OCI-LY7 (cell line): ENCODE results near the gene RBPMS2. TPM values are rescaled to one million over a fixed set of nuclear protein-coding genes. Genes with fewer than 3 reads are reported as not detected.

Source experiments
- BruUV-seq: library from RNA; stranded (reverse); fragments of 400-500 nt; replicated peaks from 2 replicates; lab custom pipeline; 2021; lab: Mats Ljungman, UMichigan
- CTCF ChIA-PET: fragments of 300-600 bp; sonication (Branson Sonifier 250); formaldehyde crosslinking; loops from one replicate; lab custom pipeline; 2022; ENCODE audit warnings: antibody characterized with exemption; ENCODE audit not compliant: unreplicated experiment; lab: Charles Lee
- POLR2A ChIA-PET: fragments of 300-600 bp; sonication (Branson Sonifier 250); formaldehyde crosslinking; loops from one replicate; lab custom pipeline; 2022; ENCODE audit warnings: antibody characterized with exemption; lab: Charles Lee
- DNase-seq: peaks from one replicate; pipeline ENCODE4 v3.0.0-alpha.2; 2015; ENCODE audit warnings: low spot score
- H2AFZ ChIP-seq: fragments of 200-600 bp; sonication (generic), shearing (Covaris generic); 2 replicates; pipeline ENCODE4 v1.6.1; 2014; ENCODE audit warnings: mild to moderate bottlenecking, antibody characterized with exemption, low read length, moderate library complexity
- H3K27ac ChIP-seq: fragments of 200-600 bp; sonication (generic); 2 replicates; pipeline ENCODE4 v1.5.1; 2014; ENCODE audit warnings: mixed run types, low read depth, mild to moderate bottlenecking, moderate library complexity, low read length, inconsistent platforms; ENCODE audit not compliant: poor library complexity, severe bottlenecking
- H3K36me3 ChIP-seq: fragments of 200-600 bp; sonication (generic); 2 replicates; pipeline ENCODE4 v1.6.1; 2014; ENCODE audit warnings: mild to moderate bottlenecking, antibody characterized with exemption, low read length, moderate library complexity, mixed read lengths; ENCODE audit not compliant: insufficient read depth
- H3K4me1 ChIP-seq: fragments of 200-600 bp; sonication (generic); 2 replicates; pipeline ENCODE4 v1.5.1; 2014; ENCODE audit warnings: mild to moderate bottlenecking, low read length; ENCODE audit not compliant: insufficient read depth, poor library complexity, severe bottlenecking
- H3K4me2 ChIP-seq: fragments of 200-600 bp; sonication (generic); 2 replicates; pipeline ENCODE4 v1.6.1; 2014; ENCODE audit warnings: mild to moderate bottlenecking, low read length
- H3K4me3 ChIP-seq: fragments of 200-600 bp; sonication (generic); 2 replicates; pipeline ENCODE4 v1.5.1; 2014; ENCODE audit warnings: mild to moderate bottlenecking, low read depth, low read length; ENCODE audit not compliant: poor library complexity, severe bottlenecking
- H3K79me2 ChIP-seq: fragments of 200-600 bp; sonication (generic); 2 replicates; pipeline ENCODE4 v1.6.1; 2016; ENCODE audit warnings: low read depth, mild to moderate bottlenecking, low read length, moderate library complexity, mixed read lengths; ENCODE audit not compliant: insufficient read depth
- H3K9me2 ChIP-seq: fragments of 200-600 bp; sonication (generic); 2 replicates; pipeline ENCODE4 v1.6.1; 2016; ENCODE audit warnings: mild to moderate bottlenecking, low read length, mixed read lengths; ENCODE audit not compliant: insufficient read depth
- H3K9me3 ChIP-seq: fragments of 200-600 bp; sonication (generic); 2 replicates; pipeline ENCODE4 v1.6.1; 2014; ENCODE audit warnings: mild to moderate bottlenecking, mixed run types, low read length, mixed read lengths
- H4K20me1 ChIP-seq: fragments of 200-600 bp; sonication (generic); 2 replicates; pipeline ENCODE4 v1.6.1; 2014; ENCODE audit warnings: mild to moderate bottlenecking, antibody characterized with exemption, low read length, moderate library complexity, mixed read lengths; ENCODE audit not compliant: insufficient read depth
- CTCF ChIP-seq: fragments of 200-600 bp; sonication (generic); conservative IDR thresholded peaks from 2 replicates; pipeline ENCODE4 v1.5.1; 2014; ENCODE audit warnings: mild to moderate bottlenecking, antibody characterized with exemption, low read length, moderate library complexity, mixed read lengths
- EZH2phosphoT487 ChIP-seq: fragments of 200-600 bp; sonication (generic); IDR thresholded peaks from 2 replicates; pipeline ENCODE4 v1.6.1; 2018; ENCODE audit warnings: low read depth, borderline replicate concordance, mild to moderate bottlenecking, mixed run types, antibody characterized with exemption, low read length, moderate library complexity, mixed read lengths
- intact Hi-C: fragments of 100-400 bp; cut with micrococcal nuclease; formaldehyde crosslinking; loops from one replicate; pipeline ENCODE4 v1.10.0; 2022; ENCODE audit not compliant: unreplicated experiment
- total RNA-seq, 2 experiments: library from RNA; depleted of rRNA in 1 of 2; stranded (reverse); fragments of >200 nt in 1 of 2; shearing (Covaris generic) in 1 of 2; gene quantifications; 2 replicates each; pipeline ENCODE4 v1.2.3, GENCODE V29; 2014 to 2022

RBPMS2 gene
- total RNA-seq, 2 experiments from 2014 or later = not detected

GRCh38 chr15:64749167-64749566, 26.2 kb downstream of the RBPMS2 start:
- intact Hi-C loops = no loop called here
- no peak for DNase-seq
- Histone ChIP-seq H4K20me1 (no peaks in the 10 kb centered on the region), H3K4me2 (no peak overlapping the region), H3K9me2 (no peaks in the 10 kb centered on the region), H3K4me3 (no peak overlapping the region), H3K36me3 (no peaks in the 10 kb centered on the region), H2AFZ (no peak overlapping the region), H3K79me2 (no peaks in the 10 kb centered on the region), H3K4me1 (peaks cover 5% of the 10 kb centered on the region), H3K9me3 (no peaks in the 10 kb centered on the region), H3K27ac (no peak overlapping the region)
- BruUV-seq = no TSS peak
- ChIA-PET POLR2A (interaction anchor here (1.5 kb wide), 1 partner anchor 76 kb away, joined by 3 read pairs; no protein-coding TSS in a partner anchor), CTCF (no interaction called here)
- no peak for TF ChIP-seq CTCF
- TF ChIP-seq EZH2phosphoT487 = no peak

GRCh38 chr15:64748251-64748650, 27.1 kb downstream of the RBPMS2 start:
- CTCF ChIA-PET = no interaction called here
- no peaks in the 10 kb centered on the region for H3K9me2 ChIP-seq
- H3K36me3 ChIP-seq = no peaks in the 10 kb centered on the region
- no peak overlapping the region for H3K4me3 ChIP-seq
- no peak overlapping the region for H3K27ac ChIP-seq
- no peak for TF ChIP-seq CTCF
- TF ChIP-seq EZH2phosphoT487 = no peak
- no peak overlapping the region for H3K4me2 ChIP-seq
- no TSS peak for BruUV-seq
- POLR2A ChIA-PET = interaction anchor here (0.6 kb wide), 1 partner anchor 25 kb away, joined by 4 read pairs; no protein-coding TSS in a partner anchor
- H2AFZ ChIP-seq = no peak overlapping the region
- no peaks in the 10 kb centered on the region for H3K79me2 ChIP-seq
- H3K4me1 ChIP-seq = no peaks in the 10 kb centered on the region
- intact Hi-C loops = no loop called here
- H3K9me3 ChIP-seq = no peaks in the 10 kb centered on the region
- H4K20me1 ChIP-seq = no peaks in the 10 kb centered on the region
- no peak for DNase-seq

- no peaks in the 10 kb centered on the region for H3K4me1 ChIP-seq
- no peaks in the 10 kb centered on the region for H3K36me3 ChIP-seq
- TF ChIP-seq CTCF (no peak), EZH2phosphoT487 (no peak)
- ChIA-PET POLR2A (no interaction called here), CTCF (no interaction called here)
- intact Hi-C loops = no loop called here
- BruUV-seq = no TSS peak
- no peaks in the 10 kb centered on the region for H3K9me3 ChIP-seq
- no peaks in the 10 kb centered on the region for H3K79me2 ChIP-seq
- no peak overlapping the region for H3K4me3 ChIP-seq
- H3K27ac ChIP-seq = no peak overlapping the region
- no peaks in the 10 kb centered on the region for H3K9me2 ChIP-seq
- no peak overlapping the region for H2AFZ ChIP-seq
- H3K4me2 ChIP-seq = no peak overlapping the region
- DNase-seq = no peak
- H4K20me1 ChIP-seq = no peaks in the 10 kb centered on the region
Observed at GRCh38 chr15:64747578-64747977, 27.8 kb downstream of the RBPMS2 start.
